HG03354 (cell line): ENCODE results near the gene TEX13B.

Source experiments
- ATAC-seq: cut with Tn5 transposase; IDR thresholded peaks from one replicate; pipeline ENCODE4 v1.9.1; 2021; ENCODE audit warnings: mild to moderate bottlenecking; ENCODE audit not compliant: unreplicated experiment, poor library complexity, severe bottlenecking

Gene TEX13B

GRCh38 chrX:107982356-107982755 lies at the start of gene TEX13B:
Gene TEX13B (minus strand): TSS chrX:107982370. CDS start chrX:107982127, 243 bp downstream.
- no peak for ATAC-seq

GRCh38 chrX:108029928-108030711 lies 48.0 kb upstream of the TEX13B start:
- ATAC-seq = peak; percentile 56

- ATAC-seq = no peak
These were observed 46.7 kb upstream of the TEX13B start for GRCh38 chrX:108028854-108029253.

GRCh38 chrX:108025954-108026600 lies 43.9 kb upstream of the TEX13B start:
- ATAC-seq = no peak

- no peak for ATAC-seq
These were observed 43.2 kb upstream of the TEX13B start for GRCh38 chrX:108025376-108025775.

GRCh38 chrX:108022491-108023089 lies 40.4 kb upstream of the TEX13B start:
- ATAC-seq = no peak

GRCh38 chrX:108020631-108021030 lies 38.5 kb upstream of the TEX13B start:
- peak; percentile 50 for ATAC-seq

GRCh38 chrX:108019382-108019875 lies 37.3 kb upstream of the TEX13B start:
- ATAC-seq = no peak

GRCh38 chrX:108018656-108019381 lies 36.6 kb upstream of the TEX13B start:
- ATAC-seq = no peak

- peak; percentile 96 for ATAC-seq
These were observed 19.1 kb upstream of the TEX13B start for GRCh38 chrX:108001218-108001814.

GRCh38 chrX:108000751-108001150 lies 18.6 kb upstream of the TEX13B start:
- ATAC-seq = peak; percentile 30

- ATAC-seq = no peak
These were observed 14.0 kb upstream of the TEX13B start for GRCh38 chrX:107996124-107996523.

GRCh38 chrX:107985033-107985432 lies 2.9 kb upstream of the TEX13B start:
- ATAC-seq = no peak

GRCh38 chrX:107979534-107979933 lies 2.6 kb downstream of the TEX13B start:
- peak; percentile 71 for ATAC-seq

GRCh38 chrX:107978707-107979307 lies 3.4 kb downstream of the TEX13B start:
- ATAC-seq = no peak

- no peak for ATAC-seq
These were observed 4.1 kb downstream of the TEX13B start for GRCh38 chrX:107978071-107978470.

- no peak for ATAC-seq
These were observed 10.5 kb downstream of the TEX13B start for GRCh38 chrX:107971636-107972035.

GRCh38 chrX:107970073-107970472 lies 12.1 kb downstream of the TEX13B start:
- no peak for ATAC-seq

GRCh38 chrX:107968623-107969022 lies 13.5 kb downstream of the TEX13B start:
- peak; percentile 97 for ATAC-seq
